Vagina (tissue), 2 donors: Measurements from ENCODE around the gene PWWP2B. TPM values are rescaled to one million over a fixed set of nuclear protein-coding genes. Genes with fewer than 3 reads are reported as not detected.

Experiments used
- DNase-seq, 2 donors: peaks; one replicate each; pipeline ENCODE4 v3.0.0-alpha.2; 2017; ENCODE audit errors: extremely low spot score in 2 of 2
- H3K27ac ChIP-seq: fragments of 200-600 bp; sonication (generic); one replicate; pipeline ENCODE4 v1.5.1; 2019
- H3K27me3 ChIP-seq: fragments of 200-600 bp; sonication (generic); one replicate; pipeline ENCODE4 v1.5.1; 2019
- H3K36me3 ChIP-seq, 2 donors: fragments of 200-600 bp; sonication (generic); one replicate each; pipeline ENCODE4 v1.5.1; 2017 to 2019
- H3K4me1 ChIP-seq: fragments of 200-600 bp; sonication (generic); one replicate; pipeline ENCODE4 v1.5.1; 2019
- H3K4me3 ChIP-seq, 2 donors: fragments of 200-600 bp; sonication (generic); 1 replicate in 1 of 2; 2 replicates in 1 of 2; pipeline ENCODE4 v1.5.1; 2016 to 2019
- H3K9me3 ChIP-seq: fragments of 200-600 bp; sonication (generic); one replicate; pipeline ENCODE4 v1.5.1; 2019
- POLR2A ChIP-seq, 2 donors: fragments of 450-650 bp; IDR thresholded peaks; one replicate each; pipeline ENCODE4 v1.6.1; 2017; ENCODE audit warnings: antibody characterized with exemption in 2 of 2, mild to moderate bottlenecking in 2 of 2, moderate library complexity in 2 of 2
- POLR2AphosphoS5 ChIP-seq, 2 donors: sonication (generic); formaldehyde crosslinking; IDR thresholded peaks; one replicate each; pipeline ENCODE4 v1.9.0; 2017; ENCODE audit warnings: antibody characterized with exemption in 2 of 2, mild to moderate bottlenecking in 2 of 2, low read depth in 1 of 2; ENCODE audit not compliant: insufficient read depth in 1 of 2
- intact Hi-C: fragments of 100-400 bp; cut with DNase I; formaldehyde crosslinking; loops from one replicate; pipeline ENCODE4 v1.15.1; 2023
- total RNA-seq: library from RNA; depleted of rRNA; stranded (reverse); fragments of >200 nt; gene quantifications from one replicate; pipeline ENCODE4 v1.2.3, GENCODE V29; 2016
- TF ChIP-seq, protein P1 (sequence below), 3 experiments: fragments of 450-650 bp in 2 of 3; fragments of 200-600 bp in 1 of 3; sonication (generic) in 1 of 3; IDR thresholded peaks; one replicate each; pipeline ENCODE4 v1.5.1; 2017 to 2019; ENCODE audit warnings: antibody characterized with exemption in 3 of 3, mild to moderate bottlenecking in 2 of 3, moderate library complexity in 2 of 3

PWWP2B gene
- total RNA-seq, 1 donor from 2014 or later, result 14.7 TPM

DNA sequence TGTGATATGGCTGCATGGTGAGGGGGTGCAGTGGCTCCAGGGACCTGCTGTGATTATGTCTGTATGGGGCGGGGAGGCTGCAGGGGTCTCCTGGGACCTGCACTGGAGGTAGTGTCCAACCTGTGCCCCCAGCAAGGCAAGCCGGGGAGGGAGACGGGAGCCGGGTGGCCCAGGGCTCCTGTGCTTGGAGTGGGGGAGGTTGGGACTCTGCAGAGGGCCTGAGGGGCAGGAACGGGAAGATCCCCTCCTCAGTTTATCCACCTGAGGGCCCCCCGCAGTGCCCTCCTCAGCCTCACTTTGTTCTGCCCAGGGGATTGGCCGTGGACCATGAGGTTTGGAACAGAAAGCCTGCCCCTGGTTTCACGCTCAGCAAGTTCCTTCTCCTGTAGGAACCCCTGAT is 22.8 kb upstream of the PWWP2B start:
- no peak for DNase-seq
- TF ChIP-seq, protein P1, sequence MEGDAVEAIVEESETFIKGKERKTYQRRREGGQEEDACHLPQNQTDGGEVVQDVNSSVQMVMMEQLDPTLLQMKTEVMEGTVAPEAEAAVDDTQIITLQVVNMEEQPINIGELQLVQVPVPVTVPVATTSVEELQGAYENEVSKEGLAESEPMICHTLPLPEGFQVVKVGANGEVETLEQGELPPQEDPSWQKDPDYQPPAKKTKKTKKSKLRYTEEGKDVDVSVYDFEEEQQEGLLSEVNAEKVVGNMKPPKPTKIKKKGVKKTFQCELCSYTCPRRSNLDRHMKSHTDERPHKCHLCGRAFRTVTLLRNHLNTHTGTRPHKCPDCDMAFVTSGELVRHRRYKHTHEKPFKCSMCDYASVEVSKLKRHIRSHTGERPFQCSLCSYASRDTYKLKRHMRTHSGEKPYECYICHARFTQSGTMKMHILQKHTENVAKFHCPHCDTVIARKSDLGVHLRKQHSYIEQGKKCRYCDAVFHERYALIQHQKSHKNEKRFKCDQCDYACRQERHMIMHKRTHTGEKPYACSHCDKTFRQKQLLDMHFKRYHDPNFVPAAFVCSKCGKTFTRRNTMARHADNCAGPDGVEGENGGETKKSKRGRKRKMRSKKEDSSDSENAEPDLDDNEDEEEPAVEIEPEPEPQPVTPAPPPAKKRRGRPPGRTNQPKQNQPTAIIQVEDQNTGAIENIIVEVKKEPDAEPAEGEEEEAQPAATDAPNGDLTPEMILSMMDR (IDR thresholded peaks at IDR 0.05), result no peak
- TF ChIP-seq POLR2AphosphoS5 (IDR thresholded peaks at IDR 0.05; ENCODE audit: insufficient read depth in 1 of 2, low read depth in 1 of 2) (no peak), POLR2A (IDR thresholded peaks at IDR 0.05) (no peak)
- no peaks in the 10 kb centered on the region for H3K4me1 ChIP-seq
- no peaks in the 10 kb centered on the region for H3K9me3 ChIP-seq
- no peaks in the 10 kb centered on the region for H3K36me3 ChIP-seq
- intact Hi-C loops, result no loop called here
- H3K27me3 ChIP-seq, result no peaks in the 10 kb centered on the region
- no peak overlapping the region for H3K27ac ChIP-seq
- H3K4me3 ChIP-seq, result no peak overlapping the region

DNA sequence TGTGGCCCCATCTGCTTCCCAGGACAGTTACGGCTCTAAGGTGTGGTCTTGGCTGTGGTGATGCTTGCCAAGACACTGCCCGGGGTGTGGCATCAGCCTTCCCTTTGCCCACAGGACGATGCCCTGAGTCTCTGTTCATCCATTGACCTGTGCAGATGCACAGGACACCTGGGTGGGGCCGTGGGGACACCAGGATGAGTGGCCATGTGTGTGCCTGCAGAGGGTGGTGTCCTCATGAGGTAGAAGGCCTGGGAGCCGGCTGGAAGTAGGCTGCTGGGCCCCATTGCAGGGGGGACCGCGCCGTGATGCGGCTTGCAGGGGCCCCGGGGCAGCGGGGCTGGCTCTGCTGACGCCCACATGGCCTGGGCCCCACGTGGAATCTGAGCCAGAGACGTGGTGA is 22.4 kb upstream of the PWWP2B start:
- Histone ChIP-seq H3K4me1 (no peaks in the 10 kb centered on the region), H3K36me3 (no peaks in the 10 kb centered on the region), H3K27me3 (no peaks in the 10 kb centered on the region), H3K27ac (no peak overlapping the region), H3K9me3 (no peaks in the 10 kb centered on the region), H3K4me3 (no peak overlapping the region)
- no peak for DNase-seq
- intact Hi-C loops, result no loop called here
- TF ChIP-seq POLR2A (IDR thresholded peaks at IDR 0.05) (no peak), POLR2AphosphoS5 (IDR thresholded peaks at IDR 0.05; ENCODE audit: insufficient read depth in 1 of 2, low read depth in 1 of 2) (no peak)
- TF ChIP-seq, protein P1 (IDR thresholded peaks at IDR 0.05), result no peak

DNA sequence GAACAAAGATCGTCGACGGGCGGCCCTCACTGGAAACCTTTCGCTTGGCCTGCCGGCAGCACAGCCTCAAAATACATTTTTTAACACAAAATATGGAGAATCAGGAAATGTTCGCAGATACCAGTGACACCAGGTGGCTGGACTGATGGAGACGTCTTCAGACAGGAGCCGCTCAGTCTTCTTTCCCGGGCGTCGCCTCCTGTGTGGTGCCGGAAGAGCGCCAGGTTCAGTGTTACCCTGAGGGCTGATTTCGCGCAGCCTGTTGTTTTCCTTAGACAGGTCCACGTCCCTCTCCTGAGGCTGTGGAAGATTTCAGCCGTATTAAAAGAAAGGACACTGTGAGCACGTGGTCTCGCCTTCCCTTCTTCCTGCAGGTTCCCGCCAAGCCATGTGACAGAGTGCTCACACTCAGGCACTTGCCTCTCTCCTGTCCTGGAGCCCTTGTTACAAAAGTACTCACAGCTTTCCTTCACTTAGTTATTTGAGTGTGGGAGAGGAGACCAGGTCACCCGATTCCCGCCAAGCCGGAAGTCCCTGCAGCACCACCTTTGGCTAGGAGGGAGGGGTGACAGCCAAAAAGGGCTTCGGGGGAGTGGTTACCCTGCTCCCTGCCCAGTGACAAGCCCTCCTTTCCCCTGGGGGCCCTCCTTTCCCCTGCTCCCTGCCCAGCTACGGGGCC is 21.7 kb upstream of the PWWP2B start:
- no peaks in the 10 kb centered on the region for H3K9me3 ChIP-seq
- H3K36me3 ChIP-seq, result no peaks in the 10 kb centered on the region
- TF ChIP-seq, protein P1 (IDR thresholded peaks at IDR 0.05), result no peak
- TF ChIP-seq POLR2A (IDR thresholded peaks at IDR 0.05), result no peak
- TF ChIP-seq POLR2AphosphoS5 (IDR thresholded peaks at IDR 0.05; ENCODE audit: insufficient read depth in 1 of 2, low read depth in 1 of 2), result no peak
- DNase-seq, result no peak
- no peak overlapping the region for H3K27ac ChIP-seq
- H3K27me3 ChIP-seq, result no peaks in the 10 kb centered on the region
- H3K4me3 ChIP-seq, result no peak overlapping the region
- H3K4me1 ChIP-seq, result no peaks in the 10 kb centered on the region
- intact Hi-C loops, result no loop called here

DNA sequence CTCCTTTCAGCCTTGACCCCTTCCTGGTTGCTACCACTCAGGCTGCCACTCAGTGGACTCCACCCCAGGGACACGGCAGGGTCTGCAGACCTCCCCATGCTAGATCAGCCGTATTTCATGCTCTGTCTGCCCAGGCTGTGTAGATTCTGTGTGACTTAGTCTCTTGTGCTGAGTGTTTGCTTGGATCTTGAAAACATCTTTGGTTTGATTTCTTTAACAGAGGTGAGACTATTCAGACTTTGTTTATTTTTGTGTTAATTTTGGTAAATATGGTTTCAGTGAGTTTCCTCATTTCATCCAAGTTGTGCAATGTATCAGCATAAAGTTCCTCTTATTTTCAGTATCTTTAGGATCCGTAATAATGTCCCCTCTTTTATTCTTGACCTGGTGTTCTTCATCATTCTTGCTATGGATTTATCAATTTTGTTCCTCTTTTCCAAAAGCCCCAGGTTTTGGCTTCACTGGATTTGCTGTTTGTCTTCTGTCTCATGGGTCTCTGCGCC is 21.2 kb upstream of the PWWP2B start:
- DNase-seq, result no peak
- Histone ChIP-seq H3K36me3 (no peaks in the 10 kb centered on the region), H3K27ac (no peak overlapping the region), H3K9me3 (no peaks in the 10 kb centered on the region), H3K4me1 (no peaks in the 10 kb centered on the region), H3K4me3 (no peak overlapping the region), H3K27me3 (no peaks in the 10 kb centered on the region)
- TF ChIP-seq POLR2AphosphoS5 (IDR thresholded peaks at IDR 0.05; ENCODE audit: insufficient read depth in 1 of 2, low read depth in 1 of 2) (no peak), POLR2A (IDR thresholded peaks at IDR 0.05) (no peak)
- TF ChIP-seq, protein P1 (IDR thresholded peaks at IDR 0.05), result no peak
- intact Hi-C loops, result no loop called here

DNA sequence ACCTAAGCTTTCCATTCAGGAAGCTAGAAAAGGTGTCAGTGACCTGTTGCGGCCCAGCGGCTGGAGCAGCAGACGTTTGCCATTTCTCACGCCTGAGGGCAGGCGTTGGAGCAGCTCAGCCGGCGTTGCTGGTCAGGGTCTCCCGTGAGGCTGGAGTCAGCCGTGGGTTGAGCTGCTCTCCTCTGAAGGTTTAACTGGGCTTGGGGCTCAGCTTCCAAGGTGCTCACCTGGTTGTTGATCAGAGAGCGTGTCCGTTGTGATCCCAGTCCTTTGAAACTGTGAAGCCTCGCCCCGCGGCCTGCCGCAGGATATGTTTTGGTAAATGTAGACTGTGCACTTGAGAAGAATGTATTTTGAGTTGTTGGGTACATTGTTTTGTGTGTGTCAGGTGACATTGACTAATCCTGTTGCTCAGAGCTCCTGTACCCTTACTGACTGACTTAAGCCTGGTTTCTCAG is 20.6 kb upstream of the PWWP2B start:
- no peaks in the 10 kb centered on the region for H3K9me3 ChIP-seq
- DNase-seq, result no peak

More for the DNA sequence above, 20.6 kb upstream of the PWWP2B start:
- intact Hi-C loops, result no loop called here
- no peak for TF ChIP-seq POLR2AphosphoS5 (IDR thresholded peaks at IDR 0.05; ENCODE audit: insufficient read depth in 1 of 2, low read depth in 1 of 2)
- Histone ChIP-seq H3K27ac (no peak overlapping the region), H3K36me3 (no peaks in the 10 kb centered on the region), H3K4me3 (no peak overlapping the region), H3K27me3 (no peaks in the 10 kb centered on the region), H3K4me1 (no peaks in the 10 kb centered on the region)
